ENCODE measurements around the gene NUP62CL. TPM values are rescaled to one million over a fixed set of nuclear protein-coding genes. Genes with fewer than 3 reads are reported as not detected.
A peak's percentile ranks its signal among the peaks of the same experiment; 100 is the strongest.

NUP62CL gene

DNA sequence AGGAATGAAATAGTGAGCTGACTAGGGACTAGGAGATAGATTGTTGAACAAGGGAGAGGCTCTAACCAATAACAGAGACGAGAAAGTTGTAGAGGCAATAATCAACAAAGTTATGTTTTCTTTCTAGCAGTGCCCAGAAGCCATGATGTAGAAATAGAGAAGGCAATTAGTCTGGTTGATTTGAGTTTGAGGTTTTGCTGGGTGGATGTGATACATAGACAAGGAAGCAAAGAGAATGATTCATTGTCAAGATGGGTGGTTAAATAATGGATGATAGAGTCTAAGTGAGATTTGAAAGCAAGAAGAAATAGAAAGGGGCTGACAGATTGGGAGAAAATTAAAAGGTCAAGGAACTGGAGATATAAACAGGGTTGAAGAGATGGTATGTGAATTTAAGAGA, 98.8 kb downstream of the NUP62CL start:
- Histone ChIP-seq H2BK15ac (replicated peaks; ENCODE audit: low read depth) (no peak overlapping the region), H3K4ac (ENCODE audit: low read depth, low read length) (no peak overlapping the region), H3K4me2 (ENCODE audit: low read length) (no peak overlapping the region), H3K18ac (ENCODE audit: low read length) (no peak overlapping the region), H3K79me2 (ENCODE audit: control insufficient read depth, insufficient read depth, low read length) (no peaks in the 10 kb centered on the region), H3K27me3 (ENCODE audit: insufficient read depth, low read length, poor library complexity) (no peaks in the 10 kb centered on the region), H3K56ac (ENCODE audit: low read length) (no peak overlapping the region), H3K79me1 (ENCODE audit: low read length) (no peaks in the 10 kb centered on the region), H3K4me1 (ENCODE audit: control insufficient read depth, low read depth, low read length) (no peaks in the 10 kb centered on the region), H3K27ac (ENCODE audit: low read depth, low read length) (no peak overlapping the region), H2BK120ac (ENCODE audit: low read depth, low read length) (no peak overlapping the region), H4K5ac (ENCODE audit: low read length) (no peak overlapping the region), H3K36me3 (ENCODE audit: control insufficient read depth, insufficient read depth, low read length) (no peaks in the 10 kb centered on the region), H3K4me3 (ENCODE audit: low read length) (no peak overlapping the region), H3K23ac (ENCODE audit: low read length) (no peak overlapping the region), H3K9ac (ENCODE audit: low read length) (no peak overlapping the region), H2AK5ac (ENCODE audit: low read length) (no peak overlapping the region), H4K8ac (ENCODE audit: low read depth, low read length) (no peak overlapping the region), H2BK5ac (ENCODE audit: low read length) (no peak overlapping the region)
- no peak for DNase-seq
- WGBS (ENCODE audit: extremely low coverage, insufficient coverage, low lambda C conversion rate): no CpG with 5 or more reads among the region's 1 CpG

DNA sequence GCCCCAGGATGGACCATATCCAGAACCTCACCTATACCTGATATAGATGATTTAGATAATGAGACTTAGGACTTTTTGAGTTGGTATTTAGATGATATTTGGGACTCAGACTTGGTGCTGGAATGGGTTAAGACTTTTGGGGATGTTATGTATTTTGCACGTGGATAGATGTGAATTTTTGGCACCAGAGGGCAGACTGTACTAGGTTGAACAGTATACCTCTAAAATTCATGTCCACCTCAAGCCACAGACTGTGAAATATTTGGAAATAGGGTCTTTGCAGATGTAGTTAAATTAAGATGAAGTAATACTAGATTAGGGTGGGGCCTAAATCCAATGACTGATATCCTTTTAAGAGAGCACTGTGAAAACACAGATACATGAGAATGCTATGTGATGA, 103.3 kb downstream of the NUP62CL start:
- Histone ChIP-seq H4K5ac (ENCODE audit: low read length) (no peak overlapping the region), H3K27ac (ENCODE audit: low read depth, low read length) (no peak overlapping the region), H2AK5ac (ENCODE audit: low read length) (no peak overlapping the region), H3K4me3 (ENCODE audit: low read length) (no peak overlapping the region), H3K56ac (ENCODE audit: low read length) (no peak overlapping the region), H3K9ac (ENCODE audit: low read length) (no peak overlapping the region), H3K4me1 (ENCODE audit: control insufficient read depth, low read depth, low read length) (no peaks in the 10 kb centered on the region), H3K79me1 (ENCODE audit: low read length) (no peaks in the 10 kb centered on the region), H4K8ac (ENCODE audit: low read depth, low read length) (no peak overlapping the region), H2BK15ac (replicated peaks; ENCODE audit: low read depth) (no peak overlapping the region), H3K36me3 (ENCODE audit: control insufficient read depth, insufficient read depth, low read length) (no peaks in the 10 kb centered on the region), H3K4me2 (ENCODE audit: low read length) (no peak overlapping the region), H2BK120ac (ENCODE audit: low read depth, low read length) (no peak overlapping the region), H3K23ac (ENCODE audit: low read length) (no peak overlapping the region), H3K27me3 (ENCODE audit: insufficient read depth, low read length, poor library complexity) (no peaks in the 10 kb centered on the region), H2BK5ac (ENCODE audit: low read length) (no peak overlapping the region), H3K4ac (ENCODE audit: low read depth, low read length) (no peak overlapping the region), H3K18ac (ENCODE audit: low read length) (no peak overlapping the region), H3K79me2 (ENCODE audit: control insufficient read depth, insufficient read depth, low read length) (no peaks in the 10 kb centered on the region)
- peak; percentile 1 for DNase-seq
- WGBS (ENCODE audit: extremely low coverage, insufficient coverage, low lambda C conversion rate): no CpG with 5 or more reads among the region's 1 CpG

DNA sequence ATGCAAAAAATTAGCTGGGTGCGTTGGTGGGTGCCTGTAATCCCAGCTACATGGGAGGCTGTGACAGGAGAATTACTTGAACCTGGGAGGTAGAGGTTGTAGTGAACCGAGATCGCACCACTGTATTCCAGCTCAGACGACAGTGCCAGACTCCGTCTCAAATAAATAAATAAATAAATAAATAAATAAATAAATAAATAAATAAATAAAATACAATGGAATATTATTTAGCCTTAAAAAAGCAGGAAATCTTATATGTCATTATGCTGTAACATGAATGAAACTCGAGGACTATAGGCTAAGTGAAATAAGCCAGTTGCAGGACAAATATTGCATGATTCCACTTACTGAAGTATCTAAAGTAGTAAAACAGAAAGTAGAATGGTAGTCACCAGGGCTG, 130.1 kb downstream of the NUP62CL start:
- H3K23ac ChIP-seq (ENCODE audit: low read length): no peak overlapping the region
- H4K8ac ChIP-seq (ENCODE audit: low read depth, low read length): no peak overlapping the region
- no peaks in the 10 kb centered on the region for H3K79me1 ChIP-seq (ENCODE audit: low read length)
- H3K4me3 ChIP-seq (ENCODE audit: low read length): no peak overlapping the region
- H3K4ac ChIP-seq (ENCODE audit: low read depth, low read length): no peak overlapping the region
- no peaks in the 10 kb centered on the region for H3K4me1 ChIP-seq (ENCODE audit: control insufficient read depth, low read depth, low read length)
- H3K79me2 ChIP-seq (ENCODE audit: control insufficient read depth, insufficient read depth, low read length): no peaks in the 10 kb centered on the region
- WGBS (ENCODE audit: extremely low coverage, insufficient coverage, low lambda C conversion rate): no CpG with 5 or more reads among the region's 6 CpGs
- H3K27ac ChIP-seq (ENCODE audit: low read depth, low read length): no peak overlapping the region
- H3K27me3 ChIP-seq (ENCODE audit: insufficient read depth, low read length, poor library complexity): no peaks in the 10 kb centered on the region
- H3K56ac ChIP-seq (ENCODE audit: low read length): no peak overlapping the region
- H2BK15ac ChIP-seq (replicated peaks; ENCODE audit: low read depth): no peak overlapping the region
- H2AK5ac ChIP-seq (ENCODE audit: low read length): no peak overlapping the region
- no peak overlapping the region for H3K4me2 ChIP-seq (ENCODE audit: low read length)
- DNase-seq: no peak
- no peak overlapping the region for H2BK5ac ChIP-seq (ENCODE audit: low read length)
- H3K9ac ChIP-seq (ENCODE audit: low read length): no peak overlapping the region
- H2BK120ac ChIP-seq (ENCODE audit: low read depth, low read length): no peak overlapping the region
- H3K36me3 ChIP-seq (ENCODE audit: control insufficient read depth, insufficient read depth, low read length): no peaks in the 10 kb centered on the region
- H3K18ac ChIP-seq (ENCODE audit: low read length): no peak overlapping the region
- H4K5ac ChIP-seq (ENCODE audit: low read length): no peak overlapping the region

Small RNA genes lying within 50 kb of the gene (small RNA-seq; reads per million reads assigned to genes)
- not detected for gene RF00019 (ENCODE audit: insufficient read depth)

Measured in mesendoderm (in vitro differentiated cells).